ENCODE data around the gene PPIP5K1.

Gene PPIP5K1

DNA sequence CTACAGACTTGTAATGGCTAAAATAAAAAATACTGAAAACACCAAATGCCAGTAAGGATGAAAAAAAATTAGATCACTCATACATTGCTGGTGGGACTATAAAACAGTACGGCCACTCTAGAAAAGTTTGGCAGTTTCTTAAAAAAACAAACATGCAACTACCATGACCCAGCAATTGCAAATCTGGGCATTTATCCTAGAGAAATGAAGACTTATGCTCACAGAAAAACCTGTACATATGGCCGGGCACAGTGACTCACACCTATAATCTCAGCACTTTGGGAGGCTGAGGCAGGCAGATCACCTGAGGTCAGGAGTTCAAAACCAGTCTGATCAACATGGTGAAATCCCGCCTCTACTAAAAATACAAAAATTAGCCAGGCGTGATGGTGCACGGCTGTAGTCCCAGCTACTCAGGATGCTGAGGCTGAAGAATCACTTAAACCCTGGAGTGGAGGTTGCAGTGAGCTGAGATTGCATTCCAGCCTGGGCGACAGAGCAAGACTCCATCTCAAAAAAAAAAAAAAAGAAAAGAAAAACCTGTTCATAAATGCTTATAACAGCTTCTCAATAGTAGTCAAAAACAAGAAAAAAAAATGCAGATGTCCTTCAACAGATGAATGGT, 102.6 kb downstream of the PPIP5K1 start:
- H3K4me3 ChIP-seq (ENCODE audit: low read depth, low read length): no peak overlapping the region
- DNase-seq (ENCODE audit: low read depth, low spot score): no peak
- TF ChIP-seq CTCF (IDR thresholded peaks at IDR 0.05; ENCODE audit: insufficient read depth, low read length, missing control alignments): no peak
- ChIA-PET CTCF (interaction anchor here (1.0 kb wide), 1 partner anchor 11 kb away, joined by 3 read pairs; no protein-coding TSS in a partner anchor), POLR2A (no interaction called here)

DNA sequence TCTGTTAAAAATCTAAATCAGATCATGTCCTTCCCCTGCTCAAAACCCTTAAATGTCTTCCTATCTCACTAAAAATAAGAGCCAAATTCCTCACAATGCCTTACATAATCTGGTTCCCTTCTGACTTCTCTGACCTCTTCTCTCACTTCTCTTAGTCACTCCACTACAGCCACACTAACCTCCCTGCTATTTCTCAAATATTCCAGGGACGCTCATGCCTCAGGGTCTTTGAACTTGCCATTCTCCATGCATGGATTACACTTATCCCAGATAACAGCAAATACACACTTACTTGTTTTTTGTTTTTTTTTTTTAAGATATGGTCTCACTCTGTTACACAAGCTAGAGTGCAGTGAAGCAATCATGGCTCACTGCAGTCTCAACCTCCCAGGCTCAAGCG, 105.6 kb downstream of the PPIP5K1 start:
- no peak overlapping the region for H3K4me3 ChIP-seq (ENCODE audit: low read depth, low read length)
- ChIA-PET CTCF (interaction anchor here (2.9 kb wide), 1 partner anchor 30 kb away, joined by 16 read pairs; no protein-coding TSS in a partner anchor), POLR2A (no interaction called here)
- no peak for DNase-seq (ENCODE audit: low read depth, low spot score)
- TF ChIP-seq CTCF (IDR thresholded peaks at IDR 0.05; ENCODE audit: insufficient read depth, low read length, missing control alignments): no peak

Measured in AG04449 (cell line).